Sciatic nerve (tissue), 2 donors: ENCODE measurements around the gene RBM7. TPM values are rescaled to one million over a fixed set of nuclear protein-coding genes. Genes with fewer than 3 reads are reported as not detected.

Experiments used
- ATAC-seq: fragments of 200-7000 bp; cut with Tn5 transposase; one replicate; pipeline ENCODE4 v1.9.1; 2020; ENCODE audit warnings: mild to moderate bottlenecking, moderate library complexity
- DNase-seq: peaks from one replicate; pipeline ENCODE4 v3.0.0-alpha.2; 2020; ENCODE audit warnings: low spot score
- intact Hi-C: fragments of 100-400 bp; cut with DNase I; formaldehyde crosslinking; loops from one replicate; pipeline ENCODE4 v1.14.2; 2022
- total RNA-seq: library from RNA; stranded (reverse); fragmentation: NEBNext Ultra II Directional; extraction: Animal tissue kit (Norgen Biotek cat#: 25700); gene quantifications from one replicate; pipeline ENCODE4 v1.2.1, GENCODE V29; 2021
- donor health status: DM: no; HTN: no; CAD: no.
- donor health status: DM: no; HTN: no; CAD: no.

RBM7 gene
- total RNA-seq, 1 donor from 2014 or later, result 30.9 TPM

DNA sequence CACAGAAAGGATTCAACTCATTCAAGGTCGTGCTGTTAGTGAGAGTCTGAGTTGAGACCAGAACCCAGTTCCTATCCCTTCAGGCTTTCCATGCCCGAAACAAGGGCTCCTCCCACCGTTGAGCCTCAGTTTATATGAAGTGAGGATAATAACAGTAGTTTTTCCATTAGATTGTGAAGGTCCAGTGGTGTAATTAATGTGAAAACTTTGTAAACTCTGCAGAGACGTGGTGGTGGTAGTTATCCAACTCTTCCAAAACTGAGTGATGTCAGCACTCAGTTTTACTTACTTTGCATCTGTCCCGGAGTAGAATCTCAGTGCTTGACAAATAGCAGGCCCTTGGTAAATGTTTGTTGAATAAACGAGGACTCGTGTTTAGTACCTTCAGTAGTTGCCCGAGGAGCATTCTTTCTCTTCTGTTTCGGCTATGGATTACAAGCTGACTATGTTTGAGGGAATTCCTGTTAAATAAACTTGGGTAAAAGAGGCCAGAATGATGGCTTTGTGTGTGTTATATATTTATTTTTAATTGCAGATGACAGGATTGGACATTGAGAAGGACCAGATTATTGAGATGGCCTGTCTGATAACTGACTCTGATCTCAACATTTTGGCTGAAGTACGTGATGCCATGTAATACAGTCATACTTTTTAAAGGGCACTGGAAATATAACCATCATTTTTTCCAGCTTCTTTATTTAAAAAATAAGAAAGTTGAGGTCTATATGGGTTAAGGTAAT, 39.8 kb downstream of the RBM7 start:
- ATAC-seq (no peak), DNase-seq (no peak)
- intact Hi-C loops, result no loop called here

DNA sequence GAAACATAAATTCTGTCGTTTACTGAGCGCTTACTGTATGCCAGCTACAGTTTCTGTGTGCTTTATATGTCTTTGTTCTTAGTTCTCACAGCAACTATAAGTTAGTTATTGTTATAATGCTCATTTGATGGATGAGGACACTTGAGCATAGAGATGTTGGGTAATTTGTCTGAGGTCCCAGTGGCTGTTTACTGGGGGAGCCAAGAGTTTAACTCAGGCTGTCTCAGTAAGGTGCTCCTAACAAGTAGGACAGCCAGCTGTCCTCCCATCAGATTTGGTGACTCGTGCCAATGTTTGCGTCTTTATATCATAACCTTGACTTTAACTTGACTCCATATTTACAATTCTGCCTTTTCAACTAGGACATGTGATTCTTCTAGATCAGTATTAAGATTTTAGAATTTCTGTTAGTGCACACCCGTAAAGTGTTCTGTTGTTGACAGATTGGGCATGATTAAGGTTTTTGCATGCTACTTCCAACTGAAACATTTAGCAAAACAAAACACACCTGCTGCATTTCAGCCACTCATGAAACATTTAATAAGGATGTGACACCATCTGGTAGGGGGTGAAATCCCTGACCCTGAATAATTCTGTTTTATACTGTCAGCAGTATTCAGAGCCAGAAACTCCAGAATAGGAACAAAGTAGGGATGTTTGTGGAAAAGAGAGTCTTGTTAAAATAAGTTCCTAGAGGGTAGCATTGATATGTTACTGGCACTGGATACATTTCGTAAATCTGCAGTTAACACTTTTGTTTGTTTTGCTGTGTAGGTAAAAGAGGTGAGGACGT, 40.7 kb downstream of the RBM7 start:
- intact Hi-C loops, result no loop called here
- DNase-seq, result no peak
- ATAC-seq, result no peak

DNA sequence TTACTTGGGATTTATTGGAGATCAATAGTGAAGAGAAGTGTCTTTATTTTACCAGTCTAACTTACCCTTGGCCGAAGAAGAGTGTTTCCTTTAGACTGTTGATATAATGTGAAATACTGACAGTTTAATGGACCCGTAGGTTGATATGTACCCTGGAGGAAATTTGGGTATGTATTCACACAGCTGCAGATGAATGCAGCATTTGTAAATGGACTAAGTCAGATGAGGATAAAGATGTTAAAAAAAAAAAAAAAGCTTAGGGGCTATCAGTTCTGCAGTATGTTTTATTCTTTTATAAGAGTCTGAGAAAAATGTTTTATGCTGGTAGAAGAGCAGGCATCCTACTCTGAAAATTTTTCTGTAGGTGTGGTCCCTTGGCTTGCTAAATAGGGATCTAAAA, 41.5 kb downstream of the RBM7 start:
- no peak for ATAC-seq
- intact Hi-C loops, result no loop called here
- DNase-seq, result no peak

DNA sequence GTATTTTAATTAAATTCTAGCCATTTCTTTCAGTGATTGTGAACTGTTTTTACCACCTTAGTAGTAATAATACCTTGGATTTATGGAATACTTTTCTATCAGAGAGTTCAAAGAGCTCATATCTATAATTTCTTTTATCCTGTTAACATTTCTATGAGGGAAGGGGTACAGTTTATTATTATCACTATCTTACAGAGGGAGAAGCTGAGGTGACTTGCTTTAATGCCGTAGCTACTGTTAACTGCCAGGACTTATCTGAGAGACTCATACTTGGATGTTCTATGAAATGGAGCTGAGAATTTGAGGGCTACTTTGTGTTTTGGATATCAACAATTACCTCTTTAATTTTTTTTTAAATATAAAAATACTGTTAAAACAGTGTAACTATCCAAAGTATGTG, 42.1 kb downstream of the RBM7 start:
- intact Hi-C loops, result no loop called here
- DNase-seq (no peak), ATAC-seq (no peak)

DNA sequence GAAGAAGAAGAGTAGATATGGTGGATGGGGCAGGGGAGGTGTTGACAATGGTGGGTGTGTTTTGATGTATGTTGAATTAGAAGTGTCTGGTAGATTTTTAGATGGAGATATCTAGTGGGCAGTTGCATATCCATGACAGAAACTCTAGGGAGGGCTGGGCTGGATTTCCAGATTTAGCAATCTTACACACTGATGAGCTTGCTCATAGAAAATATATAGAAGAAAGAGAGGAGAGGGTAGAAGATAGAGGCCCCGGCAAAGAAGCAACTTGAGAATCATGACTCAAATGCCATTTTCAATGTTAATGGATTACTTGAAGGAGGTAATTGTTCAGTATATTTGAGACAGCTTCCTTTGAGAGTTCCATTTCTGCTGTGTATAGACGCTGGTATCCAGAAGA, 47.0 kb downstream of the RBM7 start:
- DNase-seq (no peak), ATAC-seq (no peak)
- intact Hi-C loops, result no loop called here

DNA sequence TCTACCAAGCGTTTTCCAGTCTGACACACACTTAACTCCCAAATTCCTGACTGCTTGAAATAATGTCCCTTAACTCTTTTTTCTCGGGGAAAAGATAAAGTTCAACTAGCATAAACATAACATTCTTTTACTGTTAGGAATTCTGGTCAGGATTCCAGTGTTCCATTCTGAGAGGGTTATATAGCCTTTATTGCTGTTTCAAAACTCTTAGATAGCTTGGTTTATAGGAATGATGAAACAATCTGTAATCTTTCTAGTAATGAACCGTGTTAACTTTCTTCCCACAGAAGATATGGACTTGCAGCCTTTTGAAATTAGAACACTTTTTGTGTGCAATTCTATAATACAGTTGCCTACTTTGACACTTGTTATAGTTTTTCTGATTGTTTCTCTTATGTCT, 47.4 kb downstream of the RBM7 start:
- no peak for ATAC-seq
- intact Hi-C loops, result no loop called here
- DNase-seq, result no peak

DNA sequence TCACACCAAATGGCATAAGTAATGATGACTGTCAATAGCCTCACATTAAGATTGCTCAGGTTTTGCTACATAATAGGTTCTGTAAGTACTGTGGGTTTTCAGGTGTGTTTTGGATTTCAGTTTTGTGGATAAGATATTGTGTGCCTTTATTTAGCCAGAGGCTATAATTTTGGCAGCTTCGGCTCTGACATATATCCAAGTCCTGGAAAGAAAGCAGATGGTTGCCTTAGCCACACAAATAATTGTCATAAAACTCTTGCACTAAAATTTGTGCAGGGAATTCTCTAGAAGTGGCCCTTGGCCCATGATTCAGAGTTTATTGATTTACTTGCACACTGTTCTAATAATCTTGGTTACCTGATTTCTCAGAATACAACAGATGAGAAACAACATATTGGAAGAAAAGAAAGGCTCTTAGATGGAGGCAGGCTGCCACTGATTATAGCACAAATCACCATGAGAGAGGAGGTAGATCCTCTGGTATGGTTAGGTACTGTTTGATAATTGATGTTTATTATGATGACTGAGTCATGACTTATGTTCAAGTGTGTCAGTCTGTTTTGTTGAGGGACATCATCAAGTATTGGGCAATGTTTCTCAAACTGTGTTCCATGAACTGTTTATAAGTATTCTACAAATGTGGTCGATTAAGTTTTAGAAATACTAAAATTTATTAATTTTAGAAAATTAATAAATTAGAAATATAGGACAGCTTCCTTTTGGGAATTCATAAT, 48.5 kb downstream of the RBM7 start:
- DNase-seq, result no peak
- intact Hi-C loops, result no loop called here
- no peak for ATAC-seq

DNA sequence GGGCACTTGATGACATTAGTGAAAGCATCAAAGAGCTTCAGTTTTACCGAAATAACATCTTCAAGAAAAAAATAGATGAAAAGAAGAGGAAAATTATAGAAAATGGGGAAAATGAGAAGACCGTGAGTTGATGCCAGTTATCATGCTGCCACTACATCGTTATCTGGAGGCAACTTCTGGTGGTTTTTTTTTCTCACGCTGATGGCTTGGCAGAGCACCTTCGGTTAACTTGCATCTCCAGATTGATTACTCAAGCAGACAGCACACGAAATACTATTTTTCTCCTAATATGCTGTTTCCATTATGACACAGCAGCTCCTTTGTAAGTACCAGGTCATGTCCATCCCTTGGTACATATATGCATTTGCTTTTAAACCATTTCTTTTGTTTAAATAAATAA, 49.4 kb downstream of the RBM7 start:
- DNase-seq (no peak), ATAC-seq (no peak)
- intact Hi-C loops, result no loop called here

DNA sequence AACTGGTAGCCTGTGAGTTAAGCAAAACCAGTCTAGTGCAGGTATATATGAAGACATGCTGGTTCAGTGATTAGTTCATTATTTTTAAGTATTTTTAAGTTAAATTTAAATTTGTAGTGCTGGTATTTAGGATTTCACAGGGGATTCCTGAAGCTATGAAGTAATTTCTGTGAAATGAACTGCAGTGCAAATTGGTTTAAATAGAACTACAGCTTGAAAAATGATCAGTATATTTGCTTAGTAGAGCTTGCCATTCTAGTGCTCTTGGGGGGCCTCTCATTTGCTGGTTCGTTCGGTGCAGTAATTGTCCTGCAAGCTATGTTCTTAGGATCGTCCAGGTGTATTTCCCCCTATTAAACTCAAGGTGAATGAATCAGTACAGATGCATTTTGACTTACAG, 51.9 kb downstream of the RBM7 start:
- no peak for ATAC-seq
- DNase-seq, result no peak
- intact Hi-C loops, result no loop called here

Other genes starting within 250 kb of the RBM7 start
- gene NNMT, start 104.3 kb upstream of the RBM7 start, total RNA-seq, result 322 TPM
- gene C11orf71, start 155 bp upstream of the RBM7 start, total RNA-seq, result 8.5 TPM
- 80.4 TPM for gene REXO2, start 38.8 kb downstream of the RBM7 start, total RNA-seq
- not detected for gene NXPE1, start 159.2 kb downstream of the RBM7 start, total RNA-seq
- gene NXPE4, start 195.1 kb downstream of the RBM7 start, total RNA-seq, result not detected